ENCODE results near the gene FAM83E.

FAM83E gene

GRCh38 chr19:48565090-48565489, 49.8 kb downstream of the FAM83E start:
- H3K4me3 ChIP-seq (ENCODE audit: low read depth, low read length) = no peak overlapping the region
- TF ChIP-seq CTCF (IDR thresholded peaks at IDR 0.05; ENCODE audit: low read depth, low read length) = no peak

Data from WI38 (cell line).